ENCODE results near the gene JUN. TPM values are rescaled to one million over a fixed set of nuclear protein-coding genes. Genes with fewer than 3 reads are reported as not detected.

JUN gene
- total and polyA plus RNA-seq, 2 experiments from 2014 or later, result 23.3 to 28.5 TPM

- TF ChIP-seq, protein P1, sequence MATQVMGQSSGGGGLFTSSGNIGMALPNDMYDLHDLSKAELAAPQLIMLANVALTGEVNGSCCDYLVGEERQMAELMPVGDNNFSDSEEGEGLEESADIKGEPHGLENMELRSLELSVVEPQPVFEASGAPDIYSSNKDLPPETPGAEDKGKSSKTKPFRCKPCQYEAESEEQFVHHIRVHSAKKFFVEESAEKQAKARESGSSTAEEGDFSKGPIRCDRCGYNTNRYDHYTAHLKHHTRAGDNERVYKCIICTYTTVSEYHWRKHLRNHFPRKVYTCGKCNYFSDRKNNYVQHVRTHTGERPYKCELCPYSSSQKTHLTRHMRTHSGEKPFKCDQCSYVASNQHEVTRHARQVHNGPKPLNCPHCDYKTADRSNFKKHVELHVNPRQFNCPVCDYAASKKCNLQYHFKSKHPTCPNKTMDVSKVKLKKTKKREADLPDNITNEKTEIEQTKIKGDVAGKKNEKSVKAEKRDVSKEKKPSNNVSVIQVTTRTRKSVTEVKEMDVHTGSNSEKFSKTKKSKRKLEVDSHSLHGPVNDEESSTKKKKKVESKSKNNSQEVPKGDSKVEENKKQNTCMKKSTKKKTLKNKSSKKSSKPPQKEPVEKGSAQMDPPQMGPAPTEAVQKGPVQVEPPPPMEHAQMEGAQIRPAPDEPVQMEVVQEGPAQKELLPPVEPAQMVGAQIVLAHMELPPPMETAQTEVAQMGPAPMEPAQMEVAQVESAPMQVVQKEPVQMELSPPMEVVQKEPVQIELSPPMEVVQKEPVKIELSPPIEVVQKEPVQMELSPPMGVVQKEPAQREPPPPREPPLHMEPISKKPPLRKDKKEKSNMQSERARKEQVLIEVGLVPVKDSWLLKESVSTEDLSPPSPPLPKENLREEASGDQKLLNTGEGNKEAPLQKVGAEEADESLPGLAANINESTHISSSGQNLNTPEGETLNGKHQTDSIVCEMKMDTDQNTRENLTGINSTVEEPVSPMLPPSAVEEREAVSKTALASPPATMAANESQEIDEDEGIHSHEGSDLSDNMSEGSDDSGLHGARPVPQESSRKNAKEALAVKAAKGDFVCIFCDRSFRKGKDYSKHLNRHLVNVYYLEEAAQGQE (IDR thresholded peaks at IDR 0.05; ENCODE audit: unreplicated experiment), result no peak
- TF ChIP-seq EZH2 (IDR thresholded peaks at IDR 0.05; ENCODE audit: low read depth, unreplicated experiment), result no peak
Observed at GRCh38 chr1:58779801-58780382, 4.0 kb downstream of the JUN start (continued).

DNA sequence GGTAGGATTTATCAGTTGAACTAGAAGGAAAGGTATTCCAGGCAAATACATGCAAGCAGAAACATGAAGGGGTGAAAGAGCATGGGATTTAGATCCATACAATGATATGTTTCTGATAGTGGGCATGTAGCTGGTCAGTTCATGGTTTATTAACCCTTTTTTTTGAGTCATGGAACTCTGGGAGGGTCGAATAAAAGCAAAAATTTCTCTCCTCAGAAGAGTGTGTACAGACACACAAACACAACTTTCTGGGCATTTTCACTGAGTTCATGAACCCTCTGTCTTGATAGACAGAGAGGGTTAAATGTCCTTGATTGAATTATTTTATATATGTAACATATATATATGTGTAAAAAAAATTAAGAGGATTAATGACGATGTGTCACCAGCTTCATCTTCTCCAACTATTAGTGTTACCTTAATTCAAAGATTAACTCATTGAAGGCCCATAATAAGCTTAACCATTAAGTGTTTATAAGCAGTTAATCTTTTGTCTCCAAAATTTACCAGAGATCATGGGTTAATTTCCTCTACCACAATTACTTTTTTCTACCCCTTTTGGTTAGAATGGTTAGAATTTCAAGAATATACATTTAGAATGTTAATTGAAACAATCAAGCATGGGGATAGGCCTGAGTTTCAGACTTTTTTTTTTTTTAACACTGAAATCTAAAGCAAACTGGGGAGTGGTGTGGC lies 4.6 kb downstream of the JUN start:
- no peaks in the 10 kb centered on the region for H3K36me3 ChIP-seq (ENCODE audit: insufficient read depth)
- no peaks in the 10 kb centered on the region; the same call in 1 of the 2 replicates for H3K9me2 ChIP-seq (ENCODE audit: insufficient read depth)
- peaks cover 14% of the 10 kb centered on the region; the same call in 1 of the 2 replicates for H3K79me2 ChIP-seq (replicated peaks; ENCODE audit: insufficient read depth)
- DNase-seq (ENCODE audit: low spot score) (peak; percentile 9), ATAC-seq (no peak)
- no peak overlapping the region for H3K27ac ChIP-seq (ENCODE audit: low read depth)
- TF ChIP-seq, protein P2, sequence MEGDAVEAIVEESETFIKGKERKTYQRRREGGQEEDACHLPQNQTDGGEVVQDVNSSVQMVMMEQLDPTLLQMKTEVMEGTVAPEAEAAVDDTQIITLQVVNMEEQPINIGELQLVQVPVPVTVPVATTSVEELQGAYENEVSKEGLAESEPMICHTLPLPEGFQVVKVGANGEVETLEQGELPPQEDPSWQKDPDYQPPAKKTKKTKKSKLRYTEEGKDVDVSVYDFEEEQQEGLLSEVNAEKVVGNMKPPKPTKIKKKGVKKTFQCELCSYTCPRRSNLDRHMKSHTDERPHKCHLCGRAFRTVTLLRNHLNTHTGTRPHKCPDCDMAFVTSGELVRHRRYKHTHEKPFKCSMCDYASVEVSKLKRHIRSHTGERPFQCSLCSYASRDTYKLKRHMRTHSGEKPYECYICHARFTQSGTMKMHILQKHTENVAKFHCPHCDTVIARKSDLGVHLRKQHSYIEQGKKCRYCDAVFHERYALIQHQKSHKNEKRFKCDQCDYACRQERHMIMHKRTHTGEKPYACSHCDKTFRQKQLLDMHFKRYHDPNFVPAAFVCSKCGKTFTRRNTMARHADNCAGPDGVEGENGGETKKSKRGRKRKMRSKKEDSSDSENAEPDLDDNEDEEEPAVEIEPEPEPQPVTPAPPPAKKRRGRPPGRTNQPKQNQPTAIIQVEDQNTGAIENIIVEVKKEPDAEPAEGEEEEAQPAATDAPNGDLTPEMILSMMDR (conservative IDR thresholded peaks at IDR 0.05; ENCODE audit: low read depth in 2 of 2), result no peak
- TF ChIP-seq, protein P3, sequence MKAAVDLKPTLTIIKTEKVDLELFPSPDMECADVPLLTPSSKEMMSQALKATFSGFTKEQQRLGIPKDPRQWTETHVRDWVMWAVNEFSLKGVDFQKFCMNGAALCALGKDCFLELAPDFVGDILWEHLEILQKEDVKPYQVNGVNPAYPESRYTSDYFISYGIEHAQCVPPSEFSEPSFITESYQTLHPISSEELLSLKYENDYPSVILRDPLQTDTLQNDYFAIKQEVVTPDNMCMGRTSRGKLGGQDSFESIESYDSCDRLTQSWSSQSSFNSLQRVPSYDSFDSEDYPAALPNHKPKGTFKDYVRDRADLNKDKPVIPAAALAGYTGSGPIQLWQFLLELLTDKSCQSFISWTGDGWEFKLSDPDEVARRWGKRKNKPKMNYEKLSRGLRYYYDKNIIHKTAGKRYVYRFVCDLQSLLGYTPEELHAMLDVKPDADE (IDR thresholded peaks at IDR 0.05), result no peak
- TF ChIP-seq ZNF114 (CRISPR knock-in tag; IDR thresholded peaks at IDR 0.05), result no peak
- TF ChIP-seq JUNB (IDR thresholded peaks at IDR 0.05; ENCODE audit: unreplicated experiment), result no peak
- no peak for TF ChIP-seq EZH2 (IDR thresholded peaks at IDR 0.05; ENCODE audit: low read depth, unreplicated experiment)
- TF ChIP-seq EZH2phosphoT487 (IDR thresholded peaks at IDR 0.05; ENCODE audit: unreplicated experiment), result no peak
- H3K27me3 ChIP-seq (ENCODE audit: insufficient read depth), result peaks cover 33% of the 10 kb centered on the region
- peaks cover 9% of the 10 kb centered on the region; the same call in 2 of the 3 replicates for H3K36me3 Mint-ChIP-seq (ENCODE audit: low read depth)
- peaks cover 11% of the 10 kb centered on the region; the same call in 1 of the 3 replicates for H3K9me3 Mint-ChIP-seq
- no peak overlapping the region for H3K4me2 ChIP-seq
- no peaks in the 10 kb centered on the region for H4K20me1 ChIP-seq (replicated peaks; ENCODE audit: insufficient read depth)
- no peak overlapping the region for H3K4me3 ChIP-seq
- H3K27ac Mint-ChIP-seq, result no peak overlapping the region
- H3K27me3 Mint-ChIP-seq (ENCODE audit: insufficient read depth, low read depth, poor library complexity), result peaks cover 29% of the 10 kb centered on the region
- no peak overlapping the region for H2AFZ ChIP-seq
- peaks cover 8% of the 10 kb centered on the region for H3K4me1 ChIP-seq (ENCODE audit: insufficient read depth)
- H3F3A ChIP-seq (replicated peaks; ENCODE audit: low read depth), result no peaks in the 10 kb centered on the region; the same call in 1 of the 2 replicates
- peaks cover 23% of the 10 kb centered on the region for H3K4me1 Mint-ChIP-seq
- H3K4me3 Mint-ChIP-seq, result no peak overlapping the region

Measured in GM23338 (cell line).